Measurements from ENCODE around the gene HPSE2.
"Not testable (repeated sequence)": the region's sequence is repeated elsewhere in the genome, so short reads cannot be mapped to it uniquely, and the experiment has no call there.

DNA sequence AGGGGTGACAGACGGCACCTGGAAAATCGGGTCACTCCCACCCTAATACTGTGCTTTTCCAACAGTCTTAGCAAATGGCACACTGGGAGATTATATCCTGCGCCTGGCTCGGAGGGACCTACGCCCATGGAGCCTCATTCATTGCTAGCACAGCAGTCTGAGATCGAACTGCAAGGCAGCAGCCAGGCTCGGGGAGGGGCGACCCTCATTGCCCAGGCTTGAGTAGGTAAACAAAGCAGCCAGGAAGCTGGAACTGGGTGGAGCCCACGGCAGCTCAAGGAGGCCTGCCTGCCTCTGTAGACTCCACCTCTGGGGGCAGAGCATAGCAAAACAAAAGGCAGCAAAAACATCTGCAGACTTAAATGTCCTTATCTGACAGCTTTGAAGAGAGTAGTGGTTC lies 251.9 kb downstream of the HPSE2 start:
- TF ChIP-seq, protein P1, sequence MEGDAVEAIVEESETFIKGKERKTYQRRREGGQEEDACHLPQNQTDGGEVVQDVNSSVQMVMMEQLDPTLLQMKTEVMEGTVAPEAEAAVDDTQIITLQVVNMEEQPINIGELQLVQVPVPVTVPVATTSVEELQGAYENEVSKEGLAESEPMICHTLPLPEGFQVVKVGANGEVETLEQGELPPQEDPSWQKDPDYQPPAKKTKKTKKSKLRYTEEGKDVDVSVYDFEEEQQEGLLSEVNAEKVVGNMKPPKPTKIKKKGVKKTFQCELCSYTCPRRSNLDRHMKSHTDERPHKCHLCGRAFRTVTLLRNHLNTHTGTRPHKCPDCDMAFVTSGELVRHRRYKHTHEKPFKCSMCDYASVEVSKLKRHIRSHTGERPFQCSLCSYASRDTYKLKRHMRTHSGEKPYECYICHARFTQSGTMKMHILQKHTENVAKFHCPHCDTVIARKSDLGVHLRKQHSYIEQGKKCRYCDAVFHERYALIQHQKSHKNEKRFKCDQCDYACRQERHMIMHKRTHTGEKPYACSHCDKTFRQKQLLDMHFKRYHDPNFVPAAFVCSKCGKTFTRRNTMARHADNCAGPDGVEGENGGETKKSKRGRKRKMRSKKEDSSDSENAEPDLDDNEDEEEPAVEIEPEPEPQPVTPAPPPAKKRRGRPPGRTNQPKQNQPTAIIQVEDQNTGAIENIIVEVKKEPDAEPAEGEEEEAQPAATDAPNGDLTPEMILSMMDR (IDR thresholded peaks at IDR 0.05; ENCODE audit: low read depth, low read length) = not testable (repeated sequence)
- not testable (repeated sequence) for TF ChIP-seq EZH2phosphoT487 (IDR thresholded peaks at IDR 0.05; ENCODE audit: low read depth)
